SK-N-SH treated with all-trans-retinoic acid at 6 μM for 48 hours (cell line): Measurements from ENCODE around the gene GNG13.

Experiments
- ATAC-seq: fragments of 200-7000 bp; cut with Tn5 transposase; 3 replicates; pipeline ENCODE4 v1.9.1; 2020; ENCODE audit warnings: mild to moderate bottlenecking, moderate library complexity
- ARNTL ChIP-seq: fragments of 450-650 bp; formaldehyde crosslinking; IDR thresholded peaks from 2 replicates; pipeline ENCODE4 v1.5.0; 2020; ENCODE audit warnings: low read depth, mild to moderate bottlenecking, moderate library complexity, borderline replicate concordance
- BACH2 ChIP-seq: fragments of 250-450 bp; sonication (Bioruptor Pico); IDR thresholded peaks from 2 replicates; pipeline ENCODE4 v1.9.0; 2021; ENCODE audit warnings: mild to moderate bottlenecking, borderline replicate concordance
- CSDC2 ChIP-seq: fragments of 250-450 bp; sonication (Bioruptor Pico); IDR thresholded peaks from 2 replicates; pipeline ENCODE4 v1.5.0; 2020; ENCODE audit warnings: mild to moderate bottlenecking, moderate library complexity
- CSRNP3 ChIP-seq: fragments of 250-450 bp; sonication (Bioruptor Pico); IDR thresholded peaks from 2 replicates; pipeline ENCODE4 v1.5.1; 2021; ENCODE audit warnings: mild to moderate bottlenecking, moderate library complexity
- ESRRG ChIP-seq: fragments of 250-450 bp; sonication (Bioruptor Pico); IDR thresholded peaks from 2 replicates; pipeline ENCODE4 v1.6.1; 2021; ENCODE audit warnings: mild to moderate bottlenecking
- ISL1 ChIP-seq: fragments of 250-450 bp; sonication (Bioruptor Pico); IDR thresholded peaks from 2 replicates; pipeline ENCODE4 v2.1.2; 2022; ENCODE audit warnings: mild to moderate bottlenecking, moderate library complexity
- OSR1 ChIP-seq: fragments of 250-450 bp; sonication (Bioruptor Pico); IDR thresholded peaks from 2 replicates; pipeline ENCODE4 v1.8.0; 2022; ENCODE audit warnings: moderate library complexity, mild to moderate bottlenecking, inconsistent platforms
- POU6F1 ChIP-seq: fragments of 250-450 bp; sonication (Bioruptor Pico); IDR thresholded peaks from 2 replicates; pipeline ENCODE4 v1.8.0; 2021; ENCODE audit warnings: low read depth, mild to moderate bottlenecking, moderate library complexity, borderline replicate concordance
- PPARA ChIP-seq: fragments of 250-450 bp; sonication (Bioruptor Pico); IDR thresholded peaks from 2 replicates; pipeline ENCODE4 v1.5.0; 2020; ENCODE audit warnings: mild to moderate bottlenecking, borderline replicate concordance
- RARB ChIP-seq: fragments of 250-450 bp; sonication (Bioruptor Pico); IDR thresholded peaks from 2 replicates; pipeline ENCODE4 v1.8.0; 2021; ENCODE audit warnings: mild to moderate bottlenecking, moderate library complexity
- SNAI2 ChIP-seq: fragments of 250-450 bp; sonication (Bioruptor Pico); IDR thresholded peaks from 2 replicates; pipeline ENCODE4 v1.5.0; 2020; ENCODE audit warnings: mild to moderate bottlenecking, moderate library complexity
- TOX ChIP-seq: fragments of 250-450 bp; sonication (Bioruptor Pico); IDR thresholded peaks from 2 replicates; pipeline ENCODE4 v1.8.0; 2021; ENCODE audit warnings: mild to moderate bottlenecking, moderate library complexity, borderline replicate concordance
- TSHZ2 ChIP-seq: fragments of 250-450 bp; sonication (Bioruptor Pico); IDR thresholded peaks from 2 replicates; pipeline ENCODE4 v1.5.0; 2020; ENCODE audit warnings: mild to moderate bottlenecking, moderate library complexity
- ZC3H10 ChIP-seq: fragments of 250-450 bp; sonication (Bioruptor Pico); IDR thresholded peaks from 2 replicates; pipeline ENCODE4 v1.5.1; 2021; ENCODE audit warnings: mild to moderate bottlenecking, moderate library complexity
- ZFP3 ChIP-seq: fragments of 250-450 bp; sonication (Bioruptor Pico); IDR thresholded peaks from 2 replicates; pipeline ENCODE4 v1.5.0; 2020; ENCODE audit warnings: mild to moderate bottlenecking, moderate library complexity
- ZNF565 ChIP-seq: fragments of 450-650 bp; formaldehyde crosslinking; conservative IDR thresholded peaks from 2 replicates; pipeline ENCODE4 v1.5.0; 2020; ENCODE audit warnings: low read depth, mild to moderate bottlenecking, moderate library complexity
- ZNF70 ChIP-seq: fragments of 450-650 bp; formaldehyde crosslinking; IDR thresholded peaks from 2 replicates; pipeline ENCODE4 v1.5.0; 2020; ENCODE audit warnings: mild to moderate bottlenecking, moderate library complexity
- ZNF8 ChIP-seq: fragments of 450-650 bp; formaldehyde crosslinking; IDR thresholded peaks from 2 replicates; pipeline ENCODE4 v1.5.0; 2020; ENCODE audit warnings: mild to moderate bottlenecking, moderate library complexity

The GNG13 gene

GRCh38 chr16:795580-796229 is 4.8 kb downstream of the GNG13 start (continued):
- TF ChIP-seq POU6F1 (no peak), ZNF565 (CRISPR knock-in tag) (no peak), ESRRG (no peak), SNAI2 (no peak), OSR1 (CRISPR knock-in tag) (no peak), CSDC2 (no peak), CSRNP3 (no peak), ARNTL (no peak), ZFP3 (CRISPR knock-in tag) (no peak)

GRCh38 chr16:794853-795466 is 5.6 kb downstream of the GNG13 start:
- TF ChIP-seq BACH2: no peak
- TF ChIP-seq ZFP3 (CRISPR knock-in tag): no peak
- no peak for TF ChIP-seq TSHZ2 (CRISPR knock-in tag)
- no peak for TF ChIP-seq ZNF70 (CRISPR knock-in tag)
- no peak for TF ChIP-seq PPARA (CRISPR knock-in tag)
- no peak for TF ChIP-seq RARB (CRISPR knock-in tag)
- ATAC-seq: no peak

GRCh38 chr16:794091-794822 is 6.3 kb downstream of the GNG13 start:
- no peak for ATAC-seq
- no peak for TF ChIP-seq OSR1 (CRISPR knock-in tag)
- no peak for TF ChIP-seq TOX (CRISPR knock-in tag)
- TF ChIP-seq SNAI2: no peak
- TF ChIP-seq ZNF8 (CRISPR knock-in tag): no peak
- no peak for TF ChIP-seq ISL1 (CRISPR knock-in tag)
- TF ChIP-seq CSRNP3: no peak
- TF ChIP-seq RARB (CRISPR knock-in tag): no peak
- TF ChIP-seq, all 23 proteins: peak for 0

GRCh38 chr16:793414-793813 is 7.1 kb downstream of the GNG13 start:
- TF ChIP-seq BACH2 (no peak), ZC3H10 (CRISPR knock-in tag) (no peak), CSRNP3 (no peak), ESRRG (no peak), ZNF8 (CRISPR knock-in tag) (no peak)
- no peak for ATAC-seq
